ENCODE measurements around the gene HOOK1.

DNA sequence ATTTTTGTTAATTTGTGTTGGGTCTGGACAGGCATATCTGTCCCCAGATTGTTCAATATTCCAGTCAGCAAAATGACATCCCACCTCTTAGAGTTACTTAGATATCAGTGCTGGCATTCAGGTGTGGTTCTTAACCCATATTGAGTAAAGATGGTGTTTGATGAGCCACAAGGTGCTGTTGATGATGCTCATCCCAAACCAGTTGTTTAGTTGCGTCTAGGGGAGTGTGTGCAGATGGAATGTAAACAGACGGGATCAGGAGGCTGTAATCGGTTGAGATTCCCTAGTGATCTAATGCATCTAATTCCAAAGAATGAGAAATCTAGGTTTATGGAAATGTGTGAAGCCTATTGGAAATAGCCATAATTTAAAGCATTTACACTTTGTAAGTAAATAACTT, 1.1 kb downstream of the HOOK1 start:
- no peak for TF ChIP-seq POLR2A (IDR thresholded peaks at IDR 0.05)
- TF ChIP-seq, protein P1, sequence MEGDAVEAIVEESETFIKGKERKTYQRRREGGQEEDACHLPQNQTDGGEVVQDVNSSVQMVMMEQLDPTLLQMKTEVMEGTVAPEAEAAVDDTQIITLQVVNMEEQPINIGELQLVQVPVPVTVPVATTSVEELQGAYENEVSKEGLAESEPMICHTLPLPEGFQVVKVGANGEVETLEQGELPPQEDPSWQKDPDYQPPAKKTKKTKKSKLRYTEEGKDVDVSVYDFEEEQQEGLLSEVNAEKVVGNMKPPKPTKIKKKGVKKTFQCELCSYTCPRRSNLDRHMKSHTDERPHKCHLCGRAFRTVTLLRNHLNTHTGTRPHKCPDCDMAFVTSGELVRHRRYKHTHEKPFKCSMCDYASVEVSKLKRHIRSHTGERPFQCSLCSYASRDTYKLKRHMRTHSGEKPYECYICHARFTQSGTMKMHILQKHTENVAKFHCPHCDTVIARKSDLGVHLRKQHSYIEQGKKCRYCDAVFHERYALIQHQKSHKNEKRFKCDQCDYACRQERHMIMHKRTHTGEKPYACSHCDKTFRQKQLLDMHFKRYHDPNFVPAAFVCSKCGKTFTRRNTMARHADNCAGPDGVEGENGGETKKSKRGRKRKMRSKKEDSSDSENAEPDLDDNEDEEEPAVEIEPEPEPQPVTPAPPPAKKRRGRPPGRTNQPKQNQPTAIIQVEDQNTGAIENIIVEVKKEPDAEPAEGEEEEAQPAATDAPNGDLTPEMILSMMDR (IDR thresholded peaks at IDR 0.05): no peak

All from transverse colon (tissue), 3 donors.